GM13977 (cell line): Measurements from ENCODE around the gene VCPKMT.

Experiments
- DNase-seq: peaks from one replicate; pipeline ENCODE4 v3.0.0; 2012; ENCODE audit warnings: low spot score
- CTCF ChIP-seq: IDR thresholded peaks from 2 replicates; pipeline ENCODE4 v1.5.1; 2012; ENCODE audit warnings: mild to moderate bottlenecking, control low read depth; ENCODE audit not compliant: insufficient read depth; ENCODE audit errors: extremely low read depth, missing control alignments
- in situ Hi-C: fragments of 300-500 bp; cut with MboI; formaldehyde crosslinking; loops from one replicate; pipeline ENCODE4 v1.12.0; 2022; ENCODE audit warnings: low sequenced_read_pairs, low pct_unique_long_range_greater_than_20kb, mixed read lengths, inconsistent platforms; ENCODE audit not compliant: unreplicated experiment

Gene VCPKMT

GRCh38 chr14:50100805-50101204 lies 15.6 kb downstream of the VCPKMT start:
- in situ Hi-C loops: loop anchor here (25.0 kb wide), 1 partner anchor 464 kb away; the partner anchor contains the start of gene DNAAF2
- no peak for DNase-seq
- no peak for TF ChIP-seq CTCF

GRCh38 chr14:50099335-50099734 lies 17.0 kb downstream of the VCPKMT start:
- no peak for DNase-seq
- in situ Hi-C loops: loop anchor here (10.0 kb wide), 2 partner anchors 55 to 215 kb away; no protein-coding TSS in a partner anchor
- TF ChIP-seq CTCF: no peak

GRCh38 chr14:50095895-50096294 lies 20.5 kb downstream of the VCPKMT start:
- in situ Hi-C loops: loop anchor here (10.0 kb wide), 2 partner anchors 51 to 211 kb away; no protein-coding TSS in a partner anchor
- DNase-seq: no peak
- TF ChIP-seq CTCF: no peak

GRCh38 chr14:50094056-50094755 lies 22.2 kb downstream of the VCPKMT start:
- DNase-seq: no peak
- no peak for TF ChIP-seq CTCF
- in situ Hi-C loops: loop anchor here (10.0 kb wide), 2 partner anchors 49 to 209 kb away; no protein-coding TSS in a partner anchor

GRCh38 chr14:50093496-50093895 lies 22.9 kb downstream of the VCPKMT start:
- in situ Hi-C loops: loop anchor here (10.0 kb wide), 2 partner anchors 49 to 209 kb away; no protein-coding TSS in a partner anchor
- no peak for TF ChIP-seq CTCF
- DNase-seq: no peak

- DNase-seq: no peak
- in situ Hi-C loops: loop anchor here (10.0 kb wide), 2 partner anchors 47 to 207 kb away; no protein-coding TSS in a partner anchor
Observed at GRCh38 chr14:50092006-50092555, 24.3 kb downstream of the VCPKMT start.

More at GRCh38 chr14:50092006-50092555, 24.3 kb downstream of the VCPKMT start:
- no peak for TF ChIP-seq CTCF
